HFFc6 (cell line): ENCODE measurements around the gene SEPTIN1. TPM values are rescaled to one million over a fixed set of nuclear protein-coding genes. Genes with fewer than 3 reads are reported as not detected.

Source experiments
- DNase-seq: peaks from one replicate; pipeline ENCODE4 v3.0.0-alpha.2; 2018
- H3K27ac Mint-ChIP-seq: 2 replicates; pipeline ENCODE4 v1.8.0; 2020; ENCODE audit warnings: mild to moderate bottlenecking, mixed read lengths
- H3K27me3 Mint-ChIP-seq: 2 replicates; pipeline ENCODE4 v1.8.0; 2021; ENCODE audit warnings: mild to moderate bottlenecking, moderate library complexity, mixed read lengths; ENCODE audit not compliant: insufficient read depth
- H3K36me3 Mint-ChIP-seq: 2 replicates; pipeline ENCODE4 v1.8.0; 2021; ENCODE audit warnings: low read depth, mixed read lengths
- H3K4me1 Mint-ChIP-seq: 2 replicates; pipeline ENCODE4 v1.8.0; 2020; ENCODE audit warnings: low read depth, mixed read lengths
- H3K4me3 Mint-ChIP-seq: 2 replicates; pipeline ENCODE4 v1.8.0; 2020; ENCODE audit warnings: mild to moderate bottlenecking, moderate library complexity, mixed read lengths
- H3K9me3 Mint-ChIP-seq: 2 replicates; pipeline ENCODE4 v1.8.0; 2020; ENCODE audit warnings: mild to moderate bottlenecking, mixed read lengths
- CTCF ChIP-seq: fragments of 200-600 bp; sonication (generic); IDR thresholded peaks from 2 replicates; pipeline ENCODE4 v1.5.0; 2021; ENCODE audit warnings: antibody characterized with exemption, mild to moderate bottlenecking
- total RNA-seq, 6 experiments: library from RNA; stranded (reverse); fragmentation: NEBNext Ultra II Directional; extraction: Animal tissue kit (Norgen Biotek cat#: 25700); gene quantifications; 2 replicates in 1 of 6; 3 replicates in 5 of 6; pipeline ENCODE4 v1.2.3, GENCODE V29; 2021

The SEPTIN1 gene
- total RNA-seq, 6 experiments from 2014 or later, result 1.5 to 2.8 (median 1.8) TPM

DNA sequence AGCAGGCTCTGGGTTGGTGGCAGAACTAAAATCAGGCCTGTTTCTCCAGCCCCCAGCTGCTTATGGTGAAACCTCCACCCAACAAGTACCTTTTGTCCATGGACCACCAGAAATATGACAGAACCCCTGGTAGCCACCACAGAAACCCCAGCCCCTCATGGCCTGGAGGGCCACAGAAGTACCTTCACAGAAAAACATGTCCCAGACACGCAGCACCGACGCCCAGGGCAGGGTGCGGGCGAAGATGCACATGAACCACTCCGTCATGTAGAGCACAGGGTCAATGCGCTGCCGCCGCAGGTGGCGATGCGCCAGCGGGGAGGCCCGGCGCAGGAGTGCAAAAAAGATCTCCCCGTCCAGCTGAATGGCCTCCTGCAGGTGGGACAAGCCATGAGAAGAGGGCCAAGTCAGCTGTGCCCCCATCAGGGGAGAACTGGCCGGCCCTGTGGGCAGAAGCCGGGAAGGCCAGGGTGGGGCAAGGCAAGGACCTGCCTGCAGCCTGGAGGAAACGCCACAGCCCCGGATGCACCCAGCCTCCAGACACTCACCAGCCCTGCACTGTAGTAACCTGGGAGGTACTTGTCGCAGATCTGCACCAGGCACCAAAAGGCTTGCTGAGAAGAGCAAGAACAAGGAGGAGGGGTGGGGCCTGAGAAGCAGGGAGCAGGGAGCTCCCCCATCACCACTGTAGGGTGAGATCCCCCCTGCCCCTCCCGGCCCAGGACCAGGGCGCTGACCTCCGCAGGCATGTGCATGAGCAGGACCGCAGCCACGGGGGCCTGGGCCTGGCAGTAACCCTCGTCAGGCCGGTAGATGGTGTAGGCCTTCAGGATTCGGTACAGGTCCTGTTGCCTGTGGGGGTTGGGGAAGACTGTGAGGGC, 23.1 kb downstream of the SEPTIN1 start:
- H3K27me3 Mint-ChIP-seq, result peaks cover 3% of the 10 kb centered on the region
- no peak for DNase-seq
- H3K4me3 Mint-ChIP-seq, result no peak overlapping the region
- H3K36me3 Mint-ChIP-seq, result peaks cover 27% of the 10 kb centered on the region
- H3K9me3 Mint-ChIP-seq, result no peaks in the 10 kb centered on the region
- TF ChIP-seq CTCF, result no peak
- H3K27ac Mint-ChIP-seq, result no peak overlapping the region
- H3K4me1 Mint-ChIP-seq, result peaks cover 23% of the 10 kb centered on the region

DNA sequence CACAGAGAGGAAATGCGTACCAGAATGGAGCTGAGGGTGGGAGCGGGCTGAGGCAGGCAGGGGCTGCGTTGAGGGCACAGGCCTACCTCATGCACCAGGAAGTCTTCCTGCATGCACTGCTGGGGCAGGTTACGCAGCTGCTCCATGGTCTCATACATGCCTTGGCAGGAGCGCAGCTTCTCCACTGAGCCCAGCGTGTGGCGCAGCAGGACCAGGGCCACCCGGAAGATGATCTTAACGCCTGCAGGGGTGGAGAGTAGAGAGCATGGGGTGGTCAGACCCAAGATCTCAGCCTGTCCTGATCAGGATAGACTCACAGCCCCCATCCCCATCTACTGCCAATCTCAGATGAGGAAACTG, 23.8 kb downstream of the SEPTIN1 start:
- H3K9me3 Mint-ChIP-seq, result no peaks in the 10 kb centered on the region
- H3K4me3 Mint-ChIP-seq, result no peak overlapping the region
- no peak overlapping the region for H3K27ac Mint-ChIP-seq
- TF ChIP-seq CTCF, result no peak
- peaks cover 3% of the 10 kb centered on the region for H3K27me3 Mint-ChIP-seq
- peaks cover 30% of the 10 kb centered on the region for H3K4me1 Mint-ChIP-seq
- DNase-seq, result no peak
- H3K36me3 Mint-ChIP-seq, result peaks cover 32% of the 10 kb centered on the region

DNA sequence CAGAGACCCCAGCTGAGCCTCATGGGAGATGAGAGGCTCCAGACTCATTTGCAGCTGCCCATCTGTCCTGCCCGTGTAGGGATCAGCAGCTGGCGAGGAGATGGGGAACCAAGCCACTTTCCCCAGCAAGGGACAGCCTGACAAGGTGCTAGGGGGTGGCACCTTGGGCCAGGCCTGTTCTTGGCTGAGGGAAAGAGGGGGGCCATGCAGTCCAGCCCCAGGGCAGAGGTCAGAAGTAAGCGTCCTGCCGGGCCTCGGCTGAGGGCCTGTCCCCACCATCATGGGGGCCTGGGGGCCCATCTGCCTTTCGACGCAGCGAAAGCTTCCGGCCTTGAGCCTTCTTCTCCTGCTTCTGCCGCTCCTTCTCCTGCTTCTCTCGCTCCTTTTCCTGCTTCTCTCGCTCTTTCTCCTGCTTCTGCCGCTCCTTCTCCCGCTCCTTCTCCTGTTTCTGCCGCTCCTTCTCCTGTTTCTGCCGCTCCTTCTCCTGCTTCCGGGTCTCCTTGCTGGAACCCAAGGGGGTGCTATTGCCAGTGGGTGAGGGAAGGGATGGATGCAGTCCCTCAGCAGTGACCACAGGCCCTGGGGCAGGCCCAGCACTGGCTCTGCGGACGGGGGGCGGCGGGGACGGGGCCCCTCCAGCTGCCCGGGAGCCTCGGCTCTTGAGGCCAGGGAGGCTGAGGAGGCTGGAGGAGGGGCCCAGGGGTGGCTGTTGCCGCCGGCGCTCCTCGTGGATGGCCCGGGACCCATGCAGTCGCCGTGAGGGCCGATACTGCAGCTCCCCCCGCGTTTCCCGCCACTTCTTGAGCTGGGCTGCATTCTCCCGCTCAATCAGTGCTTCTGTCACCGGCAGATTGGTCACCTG, 24.4 kb downstream of the SEPTIN1 start:
- TF ChIP-seq CTCF, result no peak
- Mint-ChIP-seq H3K27me3 (peaks cover 5% of the 10 kb centered on the region), H3K4me1 (peaks cover 36% of the 10 kb centered on the region), H3K4me3 (no peak overlapping the region), H3K9me3 (no peaks in the 10 kb centered on the region), H3K27ac (no peak overlapping the region), H3K36me3 (peaks cover 26% of the 10 kb centered on the region)
- no peak for DNase-seq

GRCh38 chr16:30357085-30357714, 25.2 kb downstream of the SEPTIN1 start:
- H3K9me3 Mint-ChIP-seq, result no peaks in the 10 kb centered on the region
- TF ChIP-seq CTCF, result no peak
- peaks cover 6% of the 10 kb centered on the region for H3K27me3 Mint-ChIP-seq
- no peak overlapping the region for H3K4me3 Mint-ChIP-seq
- no peak for DNase-seq
- H3K4me1 Mint-ChIP-seq, result peaks cover 44% of the 10 kb centered on the region
- H3K27ac Mint-ChIP-seq, result peak overlapping the region; percentile 42; the same call in 1 of the 2 replicates
- peaks cover 24% of the 10 kb centered on the region for H3K36me3 Mint-ChIP-seq

DNA sequence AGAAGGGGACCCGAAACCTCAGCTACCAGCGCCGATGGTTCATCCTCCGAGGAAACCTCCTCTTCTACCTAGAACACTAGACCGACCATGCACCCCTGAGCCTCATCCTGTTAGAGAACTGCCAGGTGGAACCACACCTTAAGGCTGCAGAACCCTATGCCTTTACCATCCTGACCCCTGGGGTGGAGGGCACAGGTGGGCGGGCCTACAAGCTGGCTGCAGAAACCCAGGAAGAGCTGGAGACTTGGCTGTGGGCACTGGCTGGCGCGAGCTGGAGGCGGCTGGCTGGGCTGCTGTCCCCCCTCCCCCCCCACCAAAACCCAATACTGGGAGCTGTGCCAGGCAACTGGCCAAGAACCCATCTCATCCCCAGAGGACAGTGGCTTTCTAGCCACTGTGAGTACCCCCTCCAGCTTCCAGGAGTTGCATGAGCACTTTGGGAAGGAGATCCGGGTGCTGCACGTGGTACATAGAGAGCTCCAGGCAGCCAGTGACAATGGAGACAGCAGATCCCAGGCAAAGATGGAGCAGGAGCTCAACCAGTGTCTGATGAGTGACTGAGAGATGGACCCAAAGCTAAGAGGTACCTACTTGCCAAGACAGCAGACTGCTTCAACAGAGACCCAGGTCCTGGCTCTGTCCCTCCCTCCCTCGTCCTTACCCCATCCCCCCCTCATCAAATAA, 25.8 kb downstream of the SEPTIN1 start:
- Mint-ChIP-seq H3K36me3 (peaks cover 25% of the 10 kb centered on the region), H3K4me1 (peaks cover 50% of the 10 kb centered on the region), H3K9me3 (no peaks in the 10 kb centered on the region), H3K27ac (peak overlapping the region; percentile 97), H3K4me3 (peak overlapping the region; percentile 99), H3K27me3 (peaks cover 7% of the 10 kb centered on the region)
- DNase-seq, result no peak
- no peak for TF ChIP-seq CTCF
